ENCODE measurements around the gene FAXDC2. TPM values are rescaled to one million over a fixed set of nuclear protein-coding genes. Genes with fewer than 3 reads are reported as not detected.

Gene FAXDC2
- total RNA-seq, 8 experiments from 2014 or later, result 2.8 to 38.2 (median 5.1) TPM

DNA sequence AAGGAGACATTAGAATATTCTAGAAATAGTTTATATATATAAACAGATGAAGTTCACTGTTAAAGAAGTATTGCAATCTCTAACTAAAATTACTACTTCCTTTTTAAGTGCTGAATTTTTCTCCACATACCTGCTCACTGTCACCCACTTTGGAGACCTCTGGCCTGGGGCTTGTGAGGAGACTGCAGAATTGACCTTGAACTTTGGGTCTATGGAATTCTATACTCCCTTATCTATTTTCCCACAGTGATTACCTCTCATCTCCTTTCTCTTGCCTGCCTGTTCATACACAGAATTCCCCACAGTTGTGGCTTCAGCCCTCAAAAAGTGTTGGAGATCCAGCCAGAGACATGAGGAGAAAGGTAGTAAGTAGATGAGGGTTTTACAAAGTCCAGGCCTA lies 49.8 kb downstream of the FAXDC2 start:
- in situ Hi-C loops (cut with MboI; ENCODE audit: low pct_unique_long_range_greater_than_20kb in 2 of 9, low sequenced_read_pairs in 9 of 9, unreplicated experiment in 9 of 9), result loop anchor here in 2 of 9 experiments (25.0 kb wide), 1 partner anchor 138 kb away; no protein-coding TSS in a partner anchor
- ATAC-seq (replicated peaks in 6 of 8), result no peak

DNA sequence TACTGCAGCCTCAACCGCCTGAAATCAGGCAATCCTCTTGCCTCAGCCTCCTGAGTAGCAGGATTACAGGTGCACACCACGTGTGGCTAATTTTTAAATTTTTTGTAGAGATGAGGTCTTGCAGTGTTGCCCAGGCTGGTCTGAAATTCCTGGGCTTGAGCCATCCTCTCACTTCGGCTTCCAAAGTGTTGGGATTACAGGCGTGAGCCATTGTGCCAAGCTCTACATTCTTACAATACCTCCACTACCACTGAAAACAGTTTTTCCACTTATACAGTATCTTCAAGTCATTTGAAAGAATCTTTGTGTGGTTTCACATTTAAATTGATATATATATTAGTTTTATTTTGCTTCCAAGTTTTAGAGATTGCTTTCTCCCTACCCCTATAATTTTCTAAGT lies 52.6 kb downstream of the FAXDC2 start:
- Histone ChIP-seq H3K27ac (no peak overlapping the region), H3K4me3 (no peak overlapping the region), H3K4me1 (replicated peaks in 1 of 2) (no peaks in the 10 kb centered on the region)
- no peak for ATAC-seq (replicated peaks in 6 of 8)
- in situ Hi-C loops (cut with MboI; ENCODE audit: low pct_unique_long_range_greater_than_20kb in 2 of 9, low sequenced_read_pairs in 9 of 9, unreplicated experiment in 9 of 9), result no loop called here
- whole genome bisulfite sequencing, 10 experiments, result 63 to 100% (median 97%) methylated on average over 1 to 4 of the region's 4 CpGs; no CpG with 5 or more reads in 1 of the 10 experiments

More for the DNA sequence above, 49.8 kb downstream of the FAXDC2 start:
- H3K27ac ChIP-seq, result no peak overlapping the region
- no peak overlapping the region for H3K4me3 ChIP-seq
- no peaks in the 10 kb centered on the region for H3K4me1 ChIP-seq (replicated peaks in 1 of 2)

DNA sequence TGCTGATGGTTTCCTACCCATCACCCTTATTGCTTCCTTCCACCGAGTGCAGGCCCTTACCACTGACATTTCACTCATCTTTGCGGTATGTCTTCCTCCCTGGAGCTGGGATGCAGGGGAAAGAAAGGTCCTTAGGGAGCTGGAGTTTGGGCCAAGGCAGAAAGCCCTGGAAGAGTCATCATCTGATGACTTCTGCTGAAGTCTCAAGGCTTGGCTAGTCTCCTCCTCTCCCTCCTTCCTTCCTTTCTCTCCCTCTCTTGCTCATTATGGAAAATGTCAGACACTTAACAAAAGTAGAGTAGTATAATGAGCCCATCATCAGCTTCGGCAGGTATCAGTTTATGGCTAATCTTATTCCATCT lies 55.2 kb downstream of the FAXDC2 start:
- in situ Hi-C loops (cut with MboI; ENCODE audit: low pct_unique_long_range_greater_than_20kb in 2 of 9, low sequenced_read_pairs in 9 of 9, unreplicated experiment in 9 of 9), result no loop called here
- H3K4me3 ChIP-seq, result no peak overlapping the region
- WGBS, 10 experiments, result 68 to 100% (median 100%) methylated on average over 1 to 3 of the region's 3 CpGs; no CpG with 5 or more reads in 1 of the 10 experiments
- no peaks in the 10 kb centered on the region for H3K4me1 ChIP-seq (replicated peaks in 1 of 2)
- ATAC-seq (replicated peaks in 6 of 8), result no peak
- H3K27ac ChIP-seq, result no peak overlapping the region

DNA sequence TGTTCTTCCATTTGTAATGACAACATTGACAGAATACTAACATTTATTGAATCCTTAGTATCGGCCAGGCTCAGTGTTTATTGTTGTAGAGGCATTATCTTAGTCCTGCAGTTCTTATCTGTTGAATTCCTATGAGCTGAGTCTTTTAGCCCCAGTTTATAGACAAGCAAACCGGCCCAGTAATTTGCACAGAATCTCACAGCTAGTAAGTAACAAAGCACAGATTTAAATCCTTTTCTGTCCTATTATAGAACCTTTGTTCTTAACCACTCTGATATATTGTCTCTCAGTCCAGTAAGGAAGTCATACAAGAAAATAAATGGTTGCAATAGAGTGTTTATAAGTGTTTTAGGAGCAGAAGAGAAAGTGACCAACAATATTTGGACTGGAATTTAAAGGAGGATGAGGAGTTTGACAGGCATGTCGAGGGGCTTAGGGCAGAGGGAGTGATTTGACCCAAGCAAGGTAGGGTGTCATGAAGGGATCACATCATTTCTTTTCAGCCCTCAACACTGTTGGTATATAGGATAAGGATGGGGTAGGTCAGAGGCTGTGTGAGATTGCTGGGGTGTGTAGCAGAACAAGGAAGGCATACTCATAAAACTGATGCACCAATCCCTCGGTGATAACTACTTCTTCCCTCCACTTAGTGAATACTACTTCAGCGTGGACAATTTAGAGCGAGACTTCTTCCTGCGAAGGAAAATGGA lies 55.7 kb downstream of the FAXDC2 start:
- 52 to 100% (median 81%) methylated on average over 1 to 5 of the region's 7 CpGs; no CpG with 5 or more reads in 1 of the 10 experiments for WGBS, 10 experiments
- no peak for ATAC-seq (replicated peaks in 6 of 8)
- in situ Hi-C loops (cut with MboI; ENCODE audit: low pct_unique_long_range_greater_than_20kb in 2 of 9, low sequenced_read_pairs in 9 of 9, unreplicated experiment in 9 of 9), result no loop called here
- Histone ChIP-seq H3K27ac (no peak overlapping the region), H3K4me1 (replicated peaks in 1 of 2) (no peaks in the 10 kb centered on the region), H3K4me3 (no peak overlapping the region)

DNA sequence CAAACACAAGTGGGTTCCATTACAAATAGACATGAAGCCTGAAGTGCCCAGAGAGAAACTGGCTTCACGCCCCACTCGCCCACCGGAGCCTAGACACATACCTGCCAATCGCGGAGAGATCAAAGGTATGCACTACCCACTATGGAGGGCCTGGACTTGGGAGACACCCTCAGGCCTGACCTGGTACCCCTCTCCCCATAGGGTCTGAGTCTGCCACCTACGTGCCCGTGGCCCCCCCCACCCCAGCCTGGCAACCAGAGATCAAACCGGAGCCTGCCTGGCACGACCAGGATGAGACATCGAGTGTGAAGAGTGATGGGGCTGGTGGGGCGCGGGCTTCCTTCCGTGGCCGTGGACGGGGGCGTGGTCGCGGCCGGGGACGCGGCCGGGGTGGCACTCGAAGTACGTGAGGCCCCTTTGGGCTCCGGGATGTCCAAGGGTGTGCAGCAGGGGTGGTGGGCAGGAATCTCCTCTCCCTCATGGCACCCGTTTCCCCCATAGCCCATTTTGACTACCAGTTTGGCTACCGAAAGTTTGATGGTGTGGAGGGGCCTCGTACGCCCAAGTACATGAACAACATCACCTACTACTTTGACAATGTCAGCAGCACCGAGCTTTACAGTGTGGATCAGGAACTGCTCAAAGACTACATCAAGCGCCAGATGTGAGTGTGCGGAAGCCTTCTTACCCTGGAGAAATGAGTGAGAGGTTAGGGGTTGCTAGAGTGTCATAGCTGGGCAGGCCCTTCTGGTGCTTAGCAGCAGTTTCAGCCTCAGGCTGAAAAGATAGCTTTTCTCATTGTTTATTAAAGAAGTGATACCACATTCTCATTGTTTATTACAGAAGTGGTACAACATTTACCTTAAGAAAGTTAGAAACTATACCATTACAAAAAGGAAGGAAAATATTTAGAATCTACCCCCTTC lies 56.5 kb downstream of the FAXDC2 start:
- no peak overlapping the region for H3K27ac ChIP-seq
- H3K4me1 ChIP-seq (replicated peaks in 1 of 2), result no peaks in the 10 kb centered on the region
- WGBS, 10 experiments, result 86 to 100% (median 100%) methylated on average over 1 to 6 of the region's 32 CpGs; no CpG with 5 or more reads in 5 of the 10 experiments
- H3K4me3 ChIP-seq, result no peak overlapping the region
- in situ Hi-C loops (cut with MboI; ENCODE audit: low pct_unique_long_range_greater_than_20kb in 2 of 9, low sequenced_read_pairs in 9 of 9, unreplicated experiment in 9 of 9), result no loop called here
- ATAC-seq (replicated peaks in 6 of 8), result peak in 1 of 8 experiments; percentile 16

DNA sequence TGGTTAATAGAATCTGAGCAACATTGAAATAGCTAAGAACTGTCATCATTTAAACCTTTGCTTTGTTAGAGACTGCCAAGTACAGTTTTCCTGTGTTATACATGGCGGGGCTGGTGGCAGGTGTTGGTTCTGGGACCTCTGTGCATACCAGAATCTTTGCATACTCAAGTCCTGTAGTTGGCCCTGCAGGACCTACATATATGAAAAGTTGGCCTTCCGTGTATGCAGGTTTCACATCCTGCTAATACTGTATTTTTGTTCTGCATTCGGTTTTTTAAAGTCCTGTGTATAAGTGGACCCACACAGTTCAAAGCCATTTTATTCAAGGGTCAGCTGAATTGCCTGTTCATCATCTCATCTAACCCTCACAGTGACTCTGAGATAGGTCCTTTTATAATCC lies 58.9 kb downstream of the FAXDC2 start:
- WGBS, 10 experiments, result 92 to 100% (median 100%) methylated on average over 1 to 3 of the region's 3 CpGs; no CpG with 5 or more reads in 2 of the 10 experiments
- ATAC-seq (replicated peaks in 6 of 8), result no peak
- H3K4me1 ChIP-seq (replicated peaks in 1 of 2), result no peaks in the 10 kb centered on the region
- H3K4me3 ChIP-seq, result no peak overlapping the region
- in situ Hi-C loops (cut with MboI; ENCODE audit: low pct_unique_long_range_greater_than_20kb in 2 of 9, low sequenced_read_pairs in 9 of 9, unreplicated experiment in 9 of 9), result no loop called here
- no peak overlapping the region for H3K27ac ChIP-seq

DNA sequence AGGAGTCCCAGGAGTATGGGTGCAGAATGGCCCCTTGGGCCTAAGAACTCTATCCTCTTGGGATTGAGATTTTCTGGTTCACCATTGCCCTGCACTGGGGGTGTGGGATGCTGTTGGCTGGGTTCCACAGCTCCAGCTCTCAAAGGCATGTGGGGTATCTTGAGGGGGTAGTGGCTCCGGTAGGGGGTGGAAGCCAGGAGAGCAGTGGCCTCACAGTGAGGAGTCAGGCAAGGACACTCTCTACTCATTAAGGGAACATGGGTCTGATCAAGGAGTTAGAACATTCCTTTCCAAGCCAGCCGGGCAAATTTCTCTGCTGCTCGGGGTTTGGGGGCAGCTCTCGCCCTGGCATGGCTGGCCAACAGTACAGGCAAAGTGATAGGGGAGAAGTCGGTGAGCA lies 62.2 kb downstream of the FAXDC2 start:
- H3K27ac ChIP-seq, result no peak overlapping the region
- H3K4me3 ChIP-seq, result no peak overlapping the region
- WGBS, 10 experiments, result 55 to 100% (median 92%) methylated on average over 1 to 4 of the region's 5 CpGs; no CpG with 5 or more reads in 2 of the 10 experiments
- ATAC-seq (replicated peaks in 6 of 8), result no peak
- peaks cover 0 to 6% of the 10 kb centered on the region in 2 donors for H3K4me1 ChIP-seq (replicated peaks in 1 of 2)
- in situ Hi-C loops (cut with MboI; ENCODE audit: low pct_unique_long_range_greater_than_20kb in 2 of 9, low sequenced_read_pairs in 9 of 9, unreplicated experiment in 9 of 9), result no loop called here

DNA sequence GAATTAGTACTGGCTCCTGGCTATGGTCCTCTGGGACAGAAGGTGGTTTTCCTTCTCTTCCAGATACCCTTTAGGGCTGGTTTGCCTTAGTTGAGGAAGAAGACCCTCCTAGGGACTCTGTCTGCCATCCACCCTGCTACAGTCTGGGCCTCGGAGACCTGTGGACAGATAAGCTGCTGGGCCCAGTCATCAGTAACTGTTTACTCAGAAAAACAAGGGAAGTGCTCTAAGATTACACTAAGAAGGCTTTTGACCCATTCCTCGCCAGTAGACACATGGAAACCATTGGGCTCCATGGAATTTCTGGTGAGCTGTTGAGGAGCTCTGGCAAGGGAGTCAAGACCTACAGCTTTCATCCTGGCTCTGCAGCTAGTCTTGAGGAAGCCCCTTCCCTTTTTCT lies 64.0 kb downstream of the FAXDC2 start:
- H3K27ac ChIP-seq, result no peak overlapping the region
- 67 to 100% (median 89%) methylated on average over 1 to 2 of the region's 2 CpGs; no CpG with 5 or more reads in 4 of the 10 experiments for WGBS, 10 experiments
- peak in 1 of 8 experiments; percentile 12 for ATAC-seq (replicated peaks in 6 of 8)
- peaks cover 0 to 19% of the 10 kb centered on the region in 2 donors for H3K4me1 ChIP-seq (replicated peaks in 1 of 2)
- H3K4me3 ChIP-seq, result no peak overlapping the region
- in situ Hi-C loops (cut with MboI; ENCODE audit: low pct_unique_long_range_greater_than_20kb in 2 of 9, low sequenced_read_pairs in 9 of 9, unreplicated experiment in 9 of 9), result no loop called here

DNA sequence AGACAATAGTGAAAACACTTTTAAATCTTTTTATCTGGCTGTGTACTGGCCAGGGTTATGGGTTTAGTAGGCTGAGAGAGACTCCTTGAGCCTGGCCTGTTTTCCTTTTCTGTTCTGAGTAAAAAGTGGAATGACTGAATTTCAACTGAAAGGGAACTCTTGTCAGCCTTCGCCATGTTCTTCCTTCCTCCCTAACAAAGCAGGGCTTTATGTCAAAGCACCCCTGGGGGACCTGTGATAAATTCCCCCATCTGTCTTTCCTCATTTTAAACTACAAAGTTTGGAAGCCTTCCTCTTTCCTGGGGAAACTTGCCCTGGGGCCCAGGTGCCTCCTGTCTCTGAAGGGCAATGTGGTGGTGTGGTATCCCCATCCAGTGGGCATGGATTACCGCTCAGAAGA lies 65.5 kb downstream of the FAXDC2 start:
- in situ Hi-C loops (cut with MboI; ENCODE audit: low pct_unique_long_range_greater_than_20kb in 2 of 9, low sequenced_read_pairs in 9 of 9, unreplicated experiment in 9 of 9), result no loop called here
- Histone ChIP-seq H3K4me1 (replicated peaks in 1 of 2) (peaks cover 0 to 19% of the 10 kb centered on the region in 2 donors), H3K4me3 (no peak overlapping the region), H3K27ac (no peak overlapping the region)
- 83 to 100% (median 100%) methylated on average over 1 to 2 of the region's 2 CpGs; no CpG with 5 or more reads in 3 of the 10 experiments for WGBS, 10 experiments
- no peak for ATAC-seq (replicated peaks in 6 of 8)

DNA sequence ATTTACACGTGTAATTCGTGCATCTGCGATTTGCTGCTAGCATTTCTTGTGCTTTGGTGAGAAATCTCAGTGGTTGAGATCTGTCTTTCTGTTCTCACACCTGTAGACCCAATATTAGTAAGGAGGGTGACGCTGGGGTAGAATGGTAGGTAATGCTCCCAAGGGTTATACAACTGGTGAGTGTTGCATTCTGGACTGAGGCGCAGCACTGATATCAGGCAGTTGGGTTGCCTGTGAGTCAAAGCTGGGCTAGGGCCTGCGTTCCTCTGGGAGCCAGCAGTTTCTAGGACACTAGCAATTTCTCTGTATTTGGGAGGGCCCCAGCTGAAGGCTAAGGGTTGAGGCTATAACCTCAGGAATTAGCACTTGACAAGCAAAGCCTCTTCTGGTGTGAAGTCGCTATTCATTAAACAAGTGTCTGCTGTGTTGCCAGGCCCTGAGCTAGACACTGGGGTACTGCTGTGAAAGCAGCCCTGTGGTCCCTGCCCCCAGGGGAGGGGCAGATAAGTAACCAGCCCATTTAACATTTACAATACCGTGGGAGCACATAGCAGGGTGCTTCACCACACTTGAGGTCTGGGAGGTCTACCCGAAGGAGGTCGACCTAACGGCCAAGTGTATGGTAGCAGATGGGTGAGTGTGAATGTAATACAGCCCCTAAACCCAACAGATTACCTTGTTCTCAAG lies 66.5 kb downstream of the FAXDC2 start:
- in situ Hi-C loops (cut with MboI; ENCODE audit: low pct_unique_long_range_greater_than_20kb in 2 of 9, low sequenced_read_pairs in 9 of 9, unreplicated experiment in 9 of 9), result no loop called here
- 40 to 100% (median 81%) methylated on average over 1 to 5 of the region's 11 CpGs; no CpG with 5 or more reads in 1 of the 10 experiments for WGBS, 10 experiments
- ATAC-seq (replicated peaks in 6 of 8), result peak in 7 of 8 experiments; percentile 14 to 46 (median 19)
- Histone ChIP-seq H3K4me3 (no peak overlapping the region), H3K4me1 (replicated peaks in 1 of 2) (peaks cover 0 to 19% of the 10 kb centered on the region in 2 donors), H3K27ac (no peak overlapping the region)

DNA sequence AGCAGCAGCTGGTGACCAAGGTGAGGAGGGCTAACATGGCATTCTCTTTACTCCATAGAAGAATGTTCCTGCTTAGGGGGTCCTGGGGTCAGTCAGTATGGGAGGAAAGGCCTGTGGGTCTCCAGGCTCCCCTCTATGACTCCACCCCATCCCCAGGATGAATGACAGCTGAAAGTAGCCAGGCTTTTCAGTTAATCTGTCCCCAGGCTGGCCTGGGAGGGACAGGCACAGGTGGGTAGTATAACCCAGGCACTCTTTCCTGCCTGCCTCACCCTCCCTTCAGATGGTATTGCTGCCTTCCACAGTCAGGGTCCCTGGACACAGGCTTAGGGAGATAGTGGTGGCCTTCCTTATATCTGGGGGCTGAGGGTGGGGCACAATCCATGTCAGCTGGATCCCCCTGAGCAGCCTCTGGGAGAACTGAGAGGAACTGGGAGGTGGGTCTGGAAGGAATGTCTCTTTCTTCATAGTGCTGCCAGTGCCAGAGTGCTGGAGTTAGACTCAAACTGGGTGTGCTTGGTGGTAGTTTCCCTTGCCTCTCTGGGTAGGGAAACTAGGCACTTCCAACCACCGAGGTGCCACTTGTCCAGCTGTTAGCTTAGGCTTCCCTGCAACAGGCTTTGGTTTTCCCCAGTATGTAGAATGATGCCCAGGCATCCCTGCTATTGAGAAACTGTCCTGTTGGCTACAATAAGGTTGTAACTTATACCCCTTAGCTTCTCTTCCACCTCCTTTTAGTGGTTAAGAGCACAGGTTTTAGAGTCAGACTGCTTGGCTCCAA lies 67.4 kb downstream of the FAXDC2 start:
- Histone ChIP-seq H3K4me3 (no peak overlapping the region), H3K4me1 (replicated peaks in 1 of 2) (peaks cover 0 to 19% of the 10 kb centered on the region in 2 donors), H3K27ac (no peak overlapping the region)
- ATAC-seq (replicated peaks in 6 of 8), result peak in 6 of 8 experiments; percentile 8 to 44 (median 28)
- in situ Hi-C loops (cut with MboI; ENCODE audit: low pct_unique_long_range_greater_than_20kb in 2 of 9, low sequenced_read_pairs in 9 of 9, unreplicated experiment in 9 of 9), result no loop called here
- 80% methylated on average over 1 of the region's 1 CpG; no CpG with 5 or more reads in 9 of the 10 experiments for WGBS, 10 experiments

DNA sequence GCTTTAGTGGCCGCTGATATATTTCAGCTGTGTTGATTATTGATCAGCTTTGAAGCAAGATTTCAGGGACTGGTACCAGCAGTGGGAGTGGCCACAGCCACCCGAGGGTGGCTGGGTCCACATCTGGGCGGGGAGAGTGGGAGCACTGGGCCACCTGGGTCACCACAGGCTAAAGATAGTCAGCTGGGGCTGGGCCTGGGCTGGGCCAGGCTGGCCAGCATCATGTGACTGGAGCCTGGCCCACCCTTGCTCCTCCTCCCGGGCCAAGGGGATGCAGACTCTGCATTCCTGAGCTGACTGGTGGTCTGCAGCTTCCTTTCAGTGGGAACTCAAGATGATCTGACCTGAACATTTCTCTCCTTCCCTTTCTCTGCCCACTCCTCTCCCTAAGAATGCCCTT lies 68.1 kb downstream of the FAXDC2 start:
- 20 to 67% (median 46%) methylated on average over 1 to 2 of the region's 4 CpGs; no CpG with 5 or more reads in 7 of the 10 experiments for WGBS, 10 experiments
- Histone ChIP-seq H3K4me3 (no peak overlapping the region), H3K4me1 (replicated peaks in 1 of 2) (peaks cover 0 to 19% of the 10 kb centered on the region in 2 donors), H3K27ac (no peak overlapping the region)
- ATAC-seq (replicated peaks in 6 of 8), result peak; percentile 13 to 79 (median 58)
- in situ Hi-C loops (cut with MboI; ENCODE audit: low pct_unique_long_range_greater_than_20kb in 2 of 9, low sequenced_read_pairs in 9 of 9, unreplicated experiment in 9 of 9), result no loop called here

All from motor neuron (in vitro differentiated cells).